C4-2B (cell line): ENCODE data around the gene LMBR1.

Experiments
- H3K27ac ChIP-seq: fragments of 450-650 bp; 2 replicates; pipeline ENCODE4 v1.5.1; 2017
- CTCF ChIP-seq: fragments of 450-650 bp; conservative IDR thresholded peaks from 2 replicates; pipeline ENCODE4 v1.5.1; 2017; ENCODE audit warnings: mild to moderate bottlenecking
- ZFX ChIP-seq: fragments of 450-650 bp; IDR thresholded peaks from 2 replicates; pipeline ENCODE4 v1.6.1; 2017

The LMBR1 gene

GRCh38 chr7:156665101-156665500 is 227.9 kb downstream of the LMBR1 start:
- no peak for TF ChIP-seq CTCF
- TF ChIP-seq ZFX, result no peak
- H3K27ac ChIP-seq, result no peak overlapping the region

- H3K27ac ChIP-seq, result no peak overlapping the region
- TF ChIP-seq CTCF, result no peak
- no peak for TF ChIP-seq ZFX
Observed at GRCh38 chr7:156662277-156662676, 230.7 kb downstream of the LMBR1 start.

DNA sequence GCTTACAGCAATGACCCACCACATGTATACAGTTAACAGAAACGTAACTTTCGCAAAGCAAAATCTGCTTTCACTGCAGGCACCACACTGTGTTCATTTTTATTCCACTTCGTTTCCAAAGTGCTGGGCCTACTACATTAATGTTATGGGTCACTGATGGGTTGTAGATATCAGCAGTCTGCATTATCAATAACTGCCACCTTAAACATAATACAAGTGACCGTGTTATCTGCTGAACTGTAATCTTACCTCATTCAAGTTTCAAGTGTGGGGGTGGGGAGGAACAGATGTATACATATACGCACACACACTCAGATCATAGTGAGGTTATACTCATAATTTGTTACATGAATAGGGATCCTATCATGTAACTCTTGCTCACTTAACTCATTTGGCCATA is 231.3 kb downstream of the LMBR1 start:
- no peak overlapping the region for H3K27ac ChIP-seq
- TF ChIP-seq ZFX, result no peak
- TF ChIP-seq CTCF, result no peak

DNA sequence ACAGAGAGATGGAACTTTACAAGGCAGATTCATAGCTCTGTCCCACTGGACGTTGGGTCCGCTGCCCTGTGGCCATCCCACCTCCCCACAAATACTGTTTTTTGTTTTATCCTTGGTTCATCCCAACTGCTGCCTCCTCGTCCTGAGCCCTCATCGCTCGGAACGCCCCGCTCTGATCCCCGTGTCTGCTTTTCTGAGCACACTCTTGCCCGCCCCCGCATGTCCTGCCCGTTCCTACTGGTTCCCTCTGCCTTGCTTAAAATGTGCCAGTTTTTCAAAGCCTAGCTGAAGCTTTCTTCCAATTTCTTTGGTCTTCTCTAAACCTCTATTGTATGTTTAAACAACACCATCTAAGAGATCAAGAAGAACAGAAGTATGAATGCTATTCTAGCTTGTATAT is 233.0 kb downstream of the LMBR1 start:
- TF ChIP-seq CTCF (no peak), ZFX (no peak)
- H3K27ac ChIP-seq, result no peak overlapping the region

GRCh38 chr7:156659203-156659602 is 233.8 kb downstream of the LMBR1 start:
- TF ChIP-seq CTCF, result no peak
- TF ChIP-seq ZFX, result 0 out of 2 replicates have a peak, but pooled peaks have one; percentile 10
- no peak overlapping the region for H3K27ac ChIP-seq

DNA sequence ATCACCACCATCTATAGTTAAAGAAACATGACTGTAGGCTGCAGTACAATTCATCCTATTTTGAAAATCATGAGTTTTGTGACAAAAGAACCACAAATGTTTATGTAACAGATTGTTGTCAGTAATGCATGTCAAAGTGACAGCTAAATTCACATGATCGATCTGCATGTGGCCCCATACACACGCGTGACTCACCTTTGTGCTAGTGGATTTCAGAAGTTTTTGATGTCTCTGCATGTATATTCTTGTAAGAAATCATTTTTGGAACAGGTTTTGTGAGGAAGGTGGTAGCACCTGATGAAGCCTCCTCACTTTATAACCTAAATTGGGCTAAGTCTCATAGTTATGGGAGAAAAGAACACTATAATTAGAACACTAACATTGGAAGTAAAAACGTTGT is 235.3 kb downstream of the LMBR1 start:
- TF ChIP-seq ZFX (no peak), CTCF (no peak)
- no peak overlapping the region for H3K27ac ChIP-seq

DNA sequence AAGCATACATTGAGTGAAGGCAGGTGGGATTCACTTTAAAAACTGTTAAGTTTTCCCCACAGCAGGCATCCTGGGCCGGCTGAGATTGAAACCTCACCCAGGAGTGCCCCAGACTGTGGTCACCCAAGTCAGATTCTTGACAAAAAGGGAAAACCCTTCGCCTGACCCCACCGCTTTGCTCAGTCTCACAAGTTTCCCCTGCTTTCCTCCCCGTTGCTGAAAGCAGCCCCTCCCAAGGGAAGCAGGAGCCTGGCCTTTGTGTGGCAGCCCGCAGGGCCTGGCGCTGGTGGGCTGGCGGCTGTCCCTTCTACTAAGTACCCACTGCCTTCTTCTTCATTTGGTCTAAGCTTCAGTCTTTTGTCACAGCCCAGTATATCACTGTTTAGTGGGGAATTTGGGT is 236.4 kb downstream of the LMBR1 start:
- H3K27ac ChIP-seq, result no peak overlapping the region

More for the DNA sequence above, 236.4 kb downstream of the LMBR1 start:
- TF ChIP-seq ZFX, result no peak
- TF ChIP-seq CTCF, result no peak
